K562 (cell line): ENCODE measurements around the gene TTBK2. TPM values are rescaled to one million over a fixed set of nuclear protein-coding genes. Genes with fewer than 3 reads are reported as not detected.

Source experiments
- ARID3B ChIP-seq: fragments of 250-450 bp; sonication (Bioruptor Pico); IDR thresholded peaks from 2 replicates; pipeline ENCODE4 v1.4.0; 2020; ENCODE audit warnings: borderline replicate concordance
- DPF2 ChIP-seq: fragments of 450-650 bp; IDR thresholded peaks from 2 replicates; pipeline ENCODE4 v1.6.1; 2016
- FUS ChIP-seq: fragments of 200-400 bp; formaldehyde crosslinking; optimal IDR thresholded peaks from 2 replicates; pipeline ENCODE3; 2017; ENCODE audit warnings: low read depth, low read length
- KDM1A ChIP-seq, 2 experiments: fragments of 450-650 bp; IDR thresholded peaks; 2 replicates each; pipeline ENCODE4 v1.6.1; 2016; ENCODE audit warnings: mild to moderate bottlenecking in 2 of 2
- KLF16 ChIP-seq: IDR thresholded peaks from 2 replicates; pipeline ENCODE4 v1.6.1; 2016; ENCODE audit warnings: antibody characterized with exemption
- NBN ChIP-seq: fragments of 450-650 bp; IDR thresholded peaks from 2 replicates; pipeline ENCODE4 v1.6.1; 2016; ENCODE audit warnings: low read depth, mild to moderate bottlenecking
- NR2C1 ChIP-seq, 2 experiments: fragments of 450-650 bp; IDR thresholded peaks; 2 replicates each; pipeline ENCODE4 v1.6.1; 2017; ENCODE audit warnings: mild to moderate bottlenecking in 2 of 2, antibody characterized with exemption in 1 of 2, inconsistent platforms in 1 of 2, missing compliant biosample characterization in 1 of 2, missing genetic modification characterization in 1 of 2
- RBM34 ChIP-seq: fragments of 200-400 bp; formaldehyde crosslinking; IDR thresholded peaks from 2 replicates; pipeline ENCODE4 v1.6.1; 2018; ENCODE audit warnings: low read length, borderline replicate concordance; ENCODE audit not compliant: insufficient read depth
- SRSF9 ChIP-seq: fragments of 200-400 bp; formaldehyde crosslinking; IDR thresholded peaks from 2 replicates; pipeline ENCODE4 v1.6.1; 2017; ENCODE audit warnings: low read depth, low read length, borderline replicate concordance
- TEAD1 ChIP-seq, 2 experiments: fragments of 450-650 bp in 1 of 2; sonication (generic) in 1 of 2; formaldehyde crosslinking; IDR thresholded peaks; 2 replicates each; pipeline versions ENCODE4 v1.4.0 to v1.8.0; 2020 to 2022; ENCODE audit warnings: mild to moderate bottlenecking in 2 of 2, missing genetic modification reagents in 1 of 2
- XRCC4 ChIP-seq: IDR thresholded peaks from one replicate; pipeline ENCODE4 v1.6.1; 2011; ENCODE audit not compliant: insufficient read depth, insufficient read length; ENCODE audit errors: extremely low read depth
- ZNF551 ChIP-seq: fragments of 250-450 bp; sonication (Bioruptor Pico); IDR thresholded peaks from 2 replicates; pipeline ENCODE4 v1.5.0; 2021; ENCODE audit warnings: mild to moderate bottlenecking, moderate library complexity
- polyA plus RNA-seq, 8 experiments: library from polyadenylated mRNA; depleted of rRNA in 4 of 8; stranded (reverse) in 5 of 8; unstranded in 3 of 8; fragments of >200 nt; fragmentation: Nextera tagmentation in 2 of 8; fragmentation: Illumina TruSeq in 1 of 8; extraction: Ambion mirVana in 2 of 8; extraction: Trizol in 1 of 8; gene quantifications; 2 replicates each; pipeline versions ENCODE4 v1.2.1 to v1.2.3, GENCODE V29; 2011 to 2014; ENCODE audit warnings: inconsistent platforms in 1 of 8, missing spikeins in 1 of 8
- total RNA-seq, 7 experiments: library from RNA; depleted of rRNA in 6 of 7; stranded (reverse); fragments of >200 nt in 6 of 7; fragmentation: Illumina TruSeq in 2 of 7; extraction: Trizol in 2 of 7; gene quantifications; 2 replicates each; pipeline versions ENCODE4 v1.2.1 to v1.2.3, GENCODE V29; 2011 to 2021; ENCODE audit warnings: low replicate concordance in 1 of 7

TTBK2 gene
- total and polyA plus RNA-seq, 9 of the 15 experiments (the other 6 are each of a cell fraction or from before 2014, with no cell fraction given): 0.89 to 8.0 (median 4.8) TPM

GRCh38 chr15:42832576-42832975, 88.0 kb downstream of the TTBK2 start (continued):
- no peak for TF ChIP-seq TEAD1 (CRISPR knock-in tag; IDR thresholded peaks at IDR 0.05)
- TF ChIP-seq FUS: no peak
- no peak for TF ChIP-seq NBN
- TF ChIP-seq SRSF9: no peak
- TF ChIP-seq NR2C1 (IDR thresholded peaks at IDR 0.05): no peak
- no peak for TF ChIP-seq NR2C1 (tag; IDR thresholded peaks at IDR 0.05)
- no peak for TF ChIP-seq KLF16
- no peak for TF ChIP-seq DPF2
- TF ChIP-seq XRCC4: no peak
- TF ChIP-seq RBM34: no peak
- no peak for TF ChIP-seq ZNF551
- no peak for TF ChIP-seq ARID3B (CRISPR knock-in tag)
- TF ChIP-seq KDM1A (IDR thresholded peaks at IDR 0.05): no peak
- TF ChIP-seq, all 486 proteins: peak for 0
